GM18517 (cell line): ENCODE results near the gene PTPRG.

Source experiments
- ATAC-seq: cut with Tn5 transposase; IDR thresholded peaks from one replicate; pipeline ENCODE4 v1.9.1; 2021; ENCODE audit warnings: mild to moderate bottlenecking, moderate library complexity; ENCODE audit not compliant: unreplicated experiment

PTPRG gene

GRCh38 chr3:62125380-62125779, 564.0 kb downstream of the PTPRG start:
- no peak for ATAC-seq

- no peak for ATAC-seq
Measured at GRCh38 chr3:62127116-62127515, 565.7 kb downstream of the PTPRG start.

- no peak for ATAC-seq
Measured at GRCh38 chr3:62128051-62128450, 566.7 kb downstream of the PTPRG start.

- no peak for ATAC-seq
Measured at GRCh38 chr3:62128681-62129080, 567.3 kb downstream of the PTPRG start.

GRCh38 chr3:62131050-62131449, 569.7 kb downstream of the PTPRG start:
- no peak for ATAC-seq

GRCh38 chr3:62131620-62132019, 570.2 kb downstream of the PTPRG start:
- ATAC-seq: no peak

- ATAC-seq: no peak
Measured at GRCh38 chr3:62132027-62132602, 570.7 kb downstream of the PTPRG start.

GRCh38 chr3:62133015-62133414, 571.6 kb downstream of the PTPRG start:
- ATAC-seq: no peak

- ATAC-seq: no peak
Measured at GRCh38 chr3:62134061-62134496, 572.7 kb downstream of the PTPRG start.

GRCh38 chr3:62135741-62136140, 574.4 kb downstream of the PTPRG start:
- no peak for ATAC-seq

GRCh38 chr3:62139957-62140356, 578.6 kb downstream of the PTPRG start:
- ATAC-seq: no peak

GRCh38 chr3:62142331-62143085, 581.1 kb downstream of the PTPRG start:
- no peak for ATAC-seq

- no peak for ATAC-seq
Measured at GRCh38 chr3:62143843-62144450, 582.6 kb downstream of the PTPRG start.

GRCh38 chr3:62144482-62144881, 583.1 kb downstream of the PTPRG start:
- ATAC-seq: no peak

GRCh38 chr3:62145086-62145757, 583.9 kb downstream of the PTPRG start:
- ATAC-seq: no peak

GRCh38 chr3:62149539-62149938, 588.2 kb downstream of the PTPRG start:
- no peak for ATAC-seq

- ATAC-seq: no peak
Measured at GRCh38 chr3:62149962-62150361, 588.6 kb downstream of the PTPRG start.

GRCh38 chr3:62151591-62151990, 590.2 kb downstream of the PTPRG start:
- ATAC-seq: no peak

GRCh38 chr3:62153231-62153630, 591.9 kb downstream of the PTPRG start:
- no peak for ATAC-seq

GRCh38 chr3:62154457-62155148, 593.2 kb downstream of the PTPRG start:
- ATAC-seq: no peak

- ATAC-seq: no peak
Measured at GRCh38 chr3:62159056-62159708, 597.8 kb downstream of the PTPRG start.
